ENCODE data around the gene CEP68.

Gene CEP68

GRCh38 chr2:65059071-65059470 is 2.9 kb downstream of the CEP68 start:
- TF ChIP-seq GATA2 (IDR thresholded peaks at IDR 0.05; ENCODE audit: low read depth, low read length): no peak
- no peak for TF ChIP-seq GATA3 (IDR thresholded peaks at IDR 0.05; ENCODE audit: low read depth, low read length)

GRCh38 chr2:65061146-65061909 is 5.1 kb downstream of the CEP68 start:
- TF ChIP-seq GATA3 (IDR thresholded peaks at IDR 0.05; ENCODE audit: low read depth, low read length) (no peak), GATA2 (IDR thresholded peaks at IDR 0.05; ENCODE audit: low read depth, low read length) (no peak)

- no peak for TF ChIP-seq GATA2 (IDR thresholded peaks at IDR 0.05; ENCODE audit: low read depth, low read length)
- TF ChIP-seq GATA3 (IDR thresholded peaks at IDR 0.05; ENCODE audit: low read depth, low read length): no peak
Measured at GRCh38 chr2:65061910-65062339, 5.7 kb downstream of the CEP68 start.

- TF ChIP-seq GATA3 (IDR thresholded peaks at IDR 0.05; ENCODE audit: low read depth, low read length) (no peak), GATA2 (IDR thresholded peaks at IDR 0.05; ENCODE audit: low read depth, low read length) (no peak)
Measured at GRCh38 chr2:65062843-65063825, 6.9 kb downstream of the CEP68 start.

GRCh38 chr2:65064728-65065552 is 8.7 kb downstream of the CEP68 start:
- TF ChIP-seq GATA3 (IDR thresholded peaks at IDR 0.05; ENCODE audit: low read depth, low read length) (no peak), GATA2 (IDR thresholded peaks at IDR 0.05; ENCODE audit: low read depth, low read length) (no peak)

GRCh38 chr2:65067806-65068553 is 11.8 kb downstream of the CEP68 start:
- no peak for TF ChIP-seq GATA3 (IDR thresholded peaks at IDR 0.05; ENCODE audit: low read depth, low read length)
- TF ChIP-seq GATA2 (IDR thresholded peaks at IDR 0.05; ENCODE audit: low read depth, low read length): no peak

GRCh38 chr2:65069439-65069824 is 13.2 kb downstream of the CEP68 start:
- no peak for TF ChIP-seq GATA2 (IDR thresholded peaks at IDR 0.05; ENCODE audit: low read depth, low read length)
- no peak for TF ChIP-seq GATA3 (IDR thresholded peaks at IDR 0.05; ENCODE audit: low read depth, low read length)

- TF ChIP-seq GATA3 (IDR thresholded peaks at IDR 0.05; ENCODE audit: low read depth, low read length) (no peak), GATA2 (IDR thresholded peaks at IDR 0.05; ENCODE audit: low read depth, low read length) (no peak)
Measured at GRCh38 chr2:65070172-65070830, 14.1 kb downstream of the CEP68 start.

- TF ChIP-seq GATA3 (IDR thresholded peaks at IDR 0.05; ENCODE audit: low read depth, low read length) (no peak), GATA2 (IDR thresholded peaks at IDR 0.05; ENCODE audit: low read depth, low read length) (no peak)
Measured at GRCh38 chr2:65070856-65071255, 14.6 kb downstream of the CEP68 start.

- TF ChIP-seq GATA2 (IDR thresholded peaks at IDR 0.05; ENCODE audit: low read depth, low read length): no peak
- TF ChIP-seq GATA3 (IDR thresholded peaks at IDR 0.05; ENCODE audit: low read depth, low read length): no peak
Measured at GRCh38 chr2:65071499-65072180, 15.4 kb downstream of the CEP68 start.

- TF ChIP-seq GATA2 (IDR thresholded peaks at IDR 0.05; ENCODE audit: low read depth, low read length) (no peak), GATA3 (IDR thresholded peaks at IDR 0.05; ENCODE audit: low read depth, low read length) (no peak)
Measured at GRCh38 chr2:65072181-65072970, 16.2 kb downstream of the CEP68 start.
